Activated CD8-positive, alpha-beta memory T cell treated with anti-CD3 and anti-CD28 coated beads for 1 hour (primary cell): ENCODE data around the gene AMZ1.

Experiments
- DNase-seq, 2 donors: peaks; one replicate each; pipeline ENCODE4 v3.0.0-alpha.2; 2020; ENCODE audit warnings: low read depth in 1 of 2; ENCODE audit errors: extremely low read depth in 1 of 2

AMZ1 gene

DNA sequence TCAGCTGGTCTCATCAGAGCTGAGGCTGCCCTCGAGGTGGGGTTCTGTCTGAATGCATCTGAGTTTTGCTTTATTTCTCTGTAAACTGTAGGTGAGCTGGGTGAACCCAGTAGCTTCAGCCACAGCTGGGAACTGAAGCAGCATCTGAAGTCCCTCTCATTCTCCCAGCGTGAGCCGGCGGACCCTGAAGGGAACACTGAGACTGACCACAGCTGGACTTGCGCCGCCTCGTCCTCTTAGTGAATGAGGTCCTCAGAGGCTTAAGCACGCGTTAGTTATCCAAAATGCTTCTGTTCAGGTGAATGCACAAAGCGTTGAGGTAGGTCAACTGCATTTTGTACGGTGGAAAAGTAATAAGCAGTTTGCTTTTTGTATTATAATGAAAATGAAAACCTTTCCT, 76.6 kb downstream of the AMZ1 start:
- DNase-seq, result no peak
